C4-2B (cell line): ENCODE results near the gene FSTL1.

Source experiments
- ZFX ChIP-seq: fragments of 450-650 bp; IDR thresholded peaks from 2 replicates; pipeline ENCODE4 v1.6.1; 2017
- TF ChIP-seq, protein P1 (sequence below): fragments of 450-650 bp; conservative IDR thresholded peaks from 2 replicates; pipeline ENCODE4 v1.5.1; 2017; ENCODE audit warnings: mild to moderate bottlenecking

GRCh38 chr3:120433662-120434331 is 17.0 kb downstream of the FSTL1 start:
- TF ChIP-seq, protein P1, sequence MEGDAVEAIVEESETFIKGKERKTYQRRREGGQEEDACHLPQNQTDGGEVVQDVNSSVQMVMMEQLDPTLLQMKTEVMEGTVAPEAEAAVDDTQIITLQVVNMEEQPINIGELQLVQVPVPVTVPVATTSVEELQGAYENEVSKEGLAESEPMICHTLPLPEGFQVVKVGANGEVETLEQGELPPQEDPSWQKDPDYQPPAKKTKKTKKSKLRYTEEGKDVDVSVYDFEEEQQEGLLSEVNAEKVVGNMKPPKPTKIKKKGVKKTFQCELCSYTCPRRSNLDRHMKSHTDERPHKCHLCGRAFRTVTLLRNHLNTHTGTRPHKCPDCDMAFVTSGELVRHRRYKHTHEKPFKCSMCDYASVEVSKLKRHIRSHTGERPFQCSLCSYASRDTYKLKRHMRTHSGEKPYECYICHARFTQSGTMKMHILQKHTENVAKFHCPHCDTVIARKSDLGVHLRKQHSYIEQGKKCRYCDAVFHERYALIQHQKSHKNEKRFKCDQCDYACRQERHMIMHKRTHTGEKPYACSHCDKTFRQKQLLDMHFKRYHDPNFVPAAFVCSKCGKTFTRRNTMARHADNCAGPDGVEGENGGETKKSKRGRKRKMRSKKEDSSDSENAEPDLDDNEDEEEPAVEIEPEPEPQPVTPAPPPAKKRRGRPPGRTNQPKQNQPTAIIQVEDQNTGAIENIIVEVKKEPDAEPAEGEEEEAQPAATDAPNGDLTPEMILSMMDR, result no peak
- no peak for TF ChIP-seq ZFX
